ENCODE measurements around the gene SLC6A1. TPM values are rescaled to one million over a fixed set of nuclear protein-coding genes. Genes with fewer than 3 reads are reported as not detected.

Gene SLC6A1
- total and polyA plus RNA-seq, 2 of the 4 experiments (the other 2 are of a cell fraction) = 0.02 TPM; not detected in 1

- Histone ChIP-seq H3K4me1 (ENCODE audit: control insufficient read depth, insufficient read depth, low read length) (no peaks in the 10 kb centered on the region), H2AK9ac (replicated peaks; ENCODE audit: low read depth, low read length, poor library complexity) (no peak overlapping the region), H3K9ac (ENCODE audit: low read depth, low read length) (no peak overlapping the region), H4K20me1 (ENCODE audit: insufficient read depth, low read length) (no peaks in the 10 kb centered on the region), H2BK5ac (ENCODE audit: low read depth, low read length, poor library complexity, severe bottlenecking) (no peak overlapping the region), H3K56ac (ENCODE audit: extremely low read depth, insufficient read depth, low read length) (no peak overlapping the region), H3K27me3 (ENCODE audit: control insufficient read depth, insufficient read depth, low read length) (peaks cover 18% of the 10 kb centered on the region), H3K4me2 (ENCODE audit: low read depth, low read length) (no peak overlapping the region), H3K9me1 (ENCODE audit: insufficient read depth, low read length) (no peaks in the 10 kb centered on the region), H3K9me3 (ENCODE audit: control insufficient read depth, insufficient read depth, low read length) (no peaks in the 10 kb centered on the region), H2AK5ac (ENCODE audit: low read depth, low read length) (no peak overlapping the region), H2AFZ (replicated peaks; ENCODE audit: low read length, poor library complexity) (no peak overlapping the region), H3K23ac (ENCODE audit: low read depth, low read length) (no peak overlapping the region), H3K18ac (ENCODE audit: low read depth, low read length) (no peak overlapping the region), H3K27ac (ENCODE audit: insufficient read depth, low read length) (no peak overlapping the region), H3K4ac (ENCODE audit: low read depth, low read length) (no peak overlapping the region), H3K14ac (replicated peaks; ENCODE audit: low read depth, low read length) (no peak overlapping the region), H4K8ac (ENCODE audit: low read depth in 2 of 2, low read length in 2 of 2) (no peak overlapping the region), H2BK20ac (ENCODE audit: low read depth, low read length) (no peak overlapping the region), H4K5ac (ENCODE audit: low read depth, low read length) (no peak overlapping the region), H2BK120ac (ENCODE audit: low read depth, low read length) (no peak overlapping the region), H3K36me3 (ENCODE audit: control insufficient read depth, insufficient read depth, low read length) (no peaks in the 10 kb centered on the region), H3K4me3 (ENCODE audit: insufficient read depth, low read depth, low read length) (no peak overlapping the region), H3K79me1 (ENCODE audit: low read depth in 1 of 2, low read length in 2 of 2) (no peaks in the 10 kb centered on the region), H4K91ac (ENCODE audit: insufficient read depth, low read depth, low read length) (no peak overlapping the region), H2BK15ac (ENCODE audit: low read depth, low read length) (no peak overlapping the region)
- dilution Hi-C loops (cut with HindIII; ENCODE audit: low sequenced_read_pairs, unreplicated experiment) = no loop called here
- no CpG with 5 or more reads among the region's 1 CpG for WGBS, 2 experiments (ENCODE audit: extremely low coverage in 2 of 2, insufficient read length in 1 of 2)
- ChIA-PET POLR2A (ENCODE audit: unreplicated experiment) (no interaction called here), CTCF (no interaction called here)
- DNase-seq = no peak
- intact Hi-C loops (cut with micrococcal nuclease) = no loop called here
- BruUV-seq (replicated peaks) = no TSS peak
- ATAC-seq (ENCODE audit: low read depth) = no peak
- in situ Hi-C loops (cut with MboI; ENCODE audit: low sequenced_read_pairs) = no loop called here
- TF ChIP-seq BHLHE40 (IDR thresholded peaks at IDR 0.05; ENCODE audit: low read depth, low read length) = no peak
- TF ChIP-seq USF2 (IDR thresholded peaks at IDR 0.05; ENCODE audit: low read depth, low read length) = peak; percentile 80
Measured at GRCh38 chr3:10975695-10976234, 16.8 kb upstream of the SLC6A1 start.

All from IMR-90 (cell line).